HEK293 (cell line): ENCODE data around the gene DNAH1.

Source experiments
- CTCF ChIA-PET: fragments of 350-600 bp; formaldehyde crosslinking; extraction: SDS; loops from one replicate; lab custom pipeline; 2021; ENCODE audit warnings: antibody characterized with exemption; lab: Yijun Ruan, JAX
- POLR2A ChIA-PET: fragments of 300-600 bp; formaldehyde crosslinking; extraction: SDS; loops from one replicate; lab custom pipeline; 2020; ENCODE audit warnings: antibody characterized with exemption, inconsistent platforms; lab: Yijun Ruan, JAX
- H3K27ac ChIP-seq: fragments of 200-500 bp; sonication (Bioruptor generic); 2 replicates; pipeline ENCODE4 v1.5.1; 2014; ENCODE audit warnings: low read depth, low read length, control low read depth, inconsistent platforms; ENCODE audit errors: extremely low read depth
- H3K36me3 ChIP-seq, 2 experiments: fragments of 200-500 bp in 1 of 2; sonication (Bioruptor generic) in 1 of 2; 1 replicate in 1 of 2; 2 replicates in 1 of 2; pipeline ENCODE4 v1.5.1; 2014 to 2017; ENCODE audit warnings: inconsistent platforms in 2 of 2, low read length in 2 of 2; ENCODE audit not compliant: control insufficient read depth in 2 of 2, insufficient read depth in 1 of 2
- H3K4me1 ChIP-seq: fragments of 200-500 bp; sonication (Bioruptor generic); 2 replicates; pipeline ENCODE4 v1.5.1; 2014; ENCODE audit warnings: mild to moderate bottlenecking, low read length, inconsistent platforms; ENCODE audit not compliant: control insufficient read depth, insufficient read depth
- H3K4me3 ChIP-seq: 2 replicates; pipeline ENCODE4 v1.5.1; 2011; ENCODE audit warnings: low read depth, mild to moderate bottlenecking, control low read depth, low read length, moderate library complexity
- H3K9me3 ChIP-seq: fragments of 200-500 bp; sonication (Bioruptor generic); 2 replicates; pipeline ENCODE4 v1.5.1; 2014; ENCODE audit warnings: low read depth, low read length, inconsistent platforms; ENCODE audit not compliant: control insufficient read depth, insufficient read depth
- EGR2 ChIP-seq: fragments of 450-650 bp; formaldehyde crosslinking; IDR thresholded peaks from 2 replicates; pipeline ENCODE4 v1.5.1; 2016; ENCODE audit warnings: low read depth, missing biosample characterization, missing genetic modification characterization
- GLIS2 ChIP-seq: fragments of 450-650 bp; formaldehyde crosslinking; IDR thresholded peaks from 2 replicates; pipeline ENCODE4 v1.5.1; 2016; ENCODE audit warnings: missing biosample characterization, missing genetic modification characterization
- KLF8 ChIP-seq: fragments of 450-650 bp; formaldehyde crosslinking; IDR thresholded peaks from 2 replicates; pipeline ENCODE4 v1.5.1; 2016; ENCODE audit warnings: missing biosample characterization, missing genetic modification characterization
- TCF7L2 ChIP-seq: IDR thresholded peaks from 2 replicates; pipeline ENCODE4 v1.6.1; 2011; ENCODE audit warnings: low read depth, mild to moderate bottlenecking, inconsistent platforms, low read length, moderate library complexity, borderline replicate concordance
- YY2 ChIP-seq: fragments of 450-650 bp; formaldehyde crosslinking; IDR thresholded peaks from 2 replicates; pipeline ENCODE4 v1.5.1; 2016; ENCODE audit warnings: missing biosample characterization, missing genetic modification characterization
- ZNF138 ChIP-seq: fragments of 450-650 bp; formaldehyde crosslinking; IDR thresholded peaks from 2 replicates; pipeline ENCODE4 v1.5.1; 2016; ENCODE audit warnings: missing biosample characterization, missing genetic modification characterization, borderline replicate concordance
- ZNF169 ChIP-seq: fragments of 450-650 bp; formaldehyde crosslinking; IDR thresholded peaks from 2 replicates; pipeline ENCODE4 v1.5.1; 2016; ENCODE audit warnings: missing biosample characterization, missing genetic modification characterization
- ZNF24 ChIP-seq: fragments of 450-650 bp; formaldehyde crosslinking; IDR thresholded peaks from 2 replicates; pipeline ENCODE4 v1.5.1; 2016; ENCODE audit warnings: missing biosample characterization, missing genetic modification characterization
- ZNF248 ChIP-seq: fragments of 450-650 bp; formaldehyde crosslinking; IDR thresholded peaks from 2 replicates; pipeline ENCODE4 v1.5.1; 2017; ENCODE audit warnings: missing biosample characterization, missing genetic modification characterization
- ZNF433 ChIP-seq: fragments of 450-650 bp; formaldehyde crosslinking; IDR thresholded peaks from 2 replicates; pipeline ENCODE4 v1.5.1; 2016; ENCODE audit warnings: missing biosample characterization, missing genetic modification characterization, low read depth
- ZNF530 ChIP-seq: fragments of 450-650 bp; formaldehyde crosslinking; IDR thresholded peaks from 2 replicates; pipeline ENCODE4 v1.5.1; 2016; ENCODE audit warnings: low read depth, missing biosample characterization, missing genetic modification characterization
- ZNF561 ChIP-seq: fragments of 450-650 bp; IDR thresholded peaks from 2 replicates; pipeline ENCODE4 v1.5.1; 2018; ENCODE audit warnings: missing biosample characterization, missing genetic modification characterization, borderline replicate concordance
- ZNF585B ChIP-seq: fragments of 450-650 bp; formaldehyde crosslinking; IDR thresholded peaks from 2 replicates; pipeline ENCODE4 v1.5.1; 2016; ENCODE audit warnings: missing biosample characterization, missing genetic modification characterization
- ZNF621 ChIP-seq: fragments of 450-650 bp; formaldehyde crosslinking; IDR thresholded peaks from 2 replicates; pipeline ENCODE4 v1.5.1; 2017; ENCODE audit warnings: missing biosample characterization, missing genetic modification characterization
- ZNF777 ChIP-seq: fragments of 450-650 bp; formaldehyde crosslinking; IDR thresholded peaks from 2 replicates; pipeline ENCODE4 v1.5.1; 2017; ENCODE audit warnings: missing biosample characterization, missing genetic modification characterization, borderline replicate concordance
- ZNF830 ChIP-seq: fragments of 450-650 bp; IDR thresholded peaks from 2 replicates; pipeline ENCODE4 v1.5.0; 2018; ENCODE audit warnings: missing biosample characterization, missing genetic modification characterization, low read depth, mild to moderate bottlenecking, moderate library complexity
- TF ChIP-seq, protein P1 (sequence below): fragments of 450-650 bp; formaldehyde crosslinking; IDR thresholded peaks from 2 replicates; pipeline ENCODE4 v1.5.1; 2017; ENCODE audit warnings: missing biosample characterization, missing genetic modification characterization

The DNAH1 gene

DNA sequence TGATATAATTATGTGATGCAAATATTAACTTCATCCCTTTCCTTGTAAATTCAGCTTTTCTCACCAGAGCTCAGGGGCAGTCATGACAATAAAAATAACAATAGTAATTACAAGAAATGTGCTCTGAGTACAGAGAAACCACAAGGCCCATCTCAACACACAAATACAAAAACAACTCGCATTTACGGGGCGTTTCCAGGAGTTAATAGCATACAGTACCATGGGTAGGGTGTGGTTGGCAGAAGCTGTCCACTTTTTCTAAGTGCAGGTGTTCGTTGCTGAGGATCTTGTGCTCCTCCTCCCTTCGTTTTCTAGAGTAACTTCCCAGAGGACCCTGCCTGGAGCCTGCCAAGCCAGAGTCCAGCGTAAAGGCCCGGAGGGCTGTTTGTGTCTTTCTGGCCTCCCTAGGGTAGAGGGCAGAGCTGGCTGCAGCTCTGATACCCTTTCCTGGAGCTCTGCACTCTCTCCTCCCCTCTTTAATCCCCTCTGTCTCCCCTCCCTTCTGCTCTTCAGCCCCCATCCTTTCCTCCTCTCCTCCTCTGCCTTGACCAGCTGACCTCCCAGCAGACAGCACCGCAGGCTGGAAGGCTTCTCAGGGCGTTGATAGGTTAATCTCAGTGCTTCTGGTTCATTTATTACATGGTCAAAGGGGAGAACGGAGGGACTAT lies 117.3 kb downstream of the DNAH1 start:
- Histone ChIP-seq H3K36me3 (no peaks in the 10 kb centered on the region), H3K4me1 (no peaks in the 10 kb centered on the region), H3K4me3 (no peak overlapping the region), H3K9me3 (no peaks in the 10 kb centered on the region), H3K27ac (no peak overlapping the region)
- TF ChIP-seq TCF7L2 (no peak), ZNF24 (no peak)
- TF ChIP-seq, protein P1, sequence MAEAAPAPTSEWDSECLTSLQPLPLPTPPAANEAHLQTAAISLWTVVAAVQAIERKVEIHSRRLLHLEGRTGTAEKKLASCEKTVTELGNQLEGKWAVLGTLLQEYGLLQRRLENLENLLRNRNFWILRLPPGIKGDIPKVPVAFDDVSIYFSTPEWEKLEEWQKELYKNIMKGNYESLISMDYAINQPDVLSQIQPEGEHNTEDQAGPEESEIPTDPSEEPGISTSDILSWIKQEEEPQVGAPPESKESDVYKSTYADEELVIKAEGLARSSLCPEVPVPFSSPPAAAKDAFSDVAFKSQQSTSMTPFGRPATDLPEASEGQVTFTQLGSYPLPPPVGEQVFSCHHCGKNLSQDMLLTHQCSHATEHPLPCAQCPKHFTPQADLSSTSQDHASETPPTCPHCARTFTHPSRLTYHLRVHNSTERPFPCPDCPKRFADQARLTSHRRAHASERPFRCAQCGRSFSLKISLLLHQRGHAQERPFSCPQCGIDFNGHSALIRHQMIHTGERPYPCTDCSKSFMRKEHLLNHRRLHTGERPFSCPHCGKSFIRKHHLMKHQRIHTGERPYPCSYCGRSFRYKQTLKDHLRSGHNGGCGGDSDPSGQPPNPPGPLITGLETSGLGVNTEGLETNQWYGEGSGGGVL, result 0 out of 2 replicates have a peak, but pooled peaks have one; percentile 40
- ChIA-PET CTCF (interaction anchor here (0.9 to 7.4 kb wide), 3 partner anchors 14 to 280 kb away, joined by 3 to 59 read pairs (median 5); partner anchors contain the start of gene SEMA3G), POLR2A (no interaction called here)

DNA sequence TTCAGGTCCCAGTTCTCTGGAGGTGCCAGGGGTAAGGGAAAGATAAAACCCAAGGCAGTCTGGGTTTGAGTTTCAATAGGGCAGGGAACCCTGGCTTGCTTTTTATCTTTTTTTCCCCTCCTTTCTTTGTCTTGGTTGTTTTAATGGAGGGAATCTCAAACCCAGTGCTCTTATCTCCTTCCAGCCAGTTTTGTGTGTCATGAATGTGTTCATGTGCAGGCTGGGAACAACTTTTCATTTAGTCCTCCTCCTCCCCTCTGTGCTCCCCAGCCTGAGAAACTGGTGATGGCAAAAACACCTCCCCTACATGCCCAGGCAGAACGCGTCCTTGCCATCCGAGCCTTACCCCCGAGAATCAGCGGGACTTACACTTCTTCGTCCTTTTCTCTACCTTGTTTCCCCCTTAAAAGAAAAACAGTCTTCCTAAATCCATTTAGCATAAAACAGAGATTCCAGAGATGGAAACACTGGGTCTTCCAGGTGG lies 117.9 kb downstream of the DNAH1 start:
- no peak for TF ChIP-seq GLIS2 (tag by site-specific recombination)
- no peak for TF ChIP-seq ZNF621 (tag by site-specific recombination)
- peak; percentile 52; the same call in 1 of the 2 replicates for TF ChIP-seq ZNF585B
- CTCF ChIA-PET, result interaction anchor here (0.6 to 7.4 kb wide), 3 partner anchors 13 to 281 kb away, joined by 3 to 59 read pairs (median 3); partner anchors contain the start of gene SEMA3G
- no peak overlapping the region for H3K27ac ChIP-seq
- no peaks in the 10 kb centered on the region for H3K9me3 ChIP-seq
- POLR2A ChIA-PET, result no interaction called here
- H3K4me3 ChIP-seq, result no peak overlapping the region
- H3K4me1 ChIP-seq, result no peaks in the 10 kb centered on the region
- no peaks in the 10 kb centered on the region for H3K36me3 ChIP-seq

DNA sequence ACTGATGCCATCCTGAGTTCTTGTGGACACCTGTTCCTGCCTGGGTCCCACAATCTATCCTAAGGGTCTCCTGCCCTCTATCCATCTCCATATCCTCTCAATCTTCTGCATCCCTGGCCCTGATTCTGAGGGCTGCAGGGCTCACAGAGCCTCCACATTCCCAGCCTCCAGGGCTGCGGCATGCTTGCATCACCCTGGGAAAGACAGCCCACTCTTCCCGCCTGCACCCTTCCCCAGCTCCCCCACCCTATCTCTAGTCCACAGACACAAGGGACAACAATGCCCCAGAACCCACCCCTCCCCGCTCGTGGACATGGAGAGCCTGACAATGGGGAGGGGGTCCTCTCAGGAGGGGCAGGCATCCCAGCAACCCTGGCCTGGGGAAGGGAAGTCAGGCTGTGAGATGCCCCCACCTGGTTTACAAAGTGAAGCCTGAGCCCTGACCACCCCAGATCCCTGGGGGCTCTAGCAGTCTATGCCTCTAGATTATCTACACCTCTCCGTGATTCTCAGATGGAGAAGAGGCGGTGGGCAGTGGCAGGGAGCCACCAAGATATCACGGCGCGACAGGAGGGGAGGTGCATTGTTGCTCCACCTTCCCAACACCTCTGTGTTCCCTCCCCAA lies 118.5 kb downstream of the DNAH1 start:
- no peaks in the 10 kb centered on the region for H3K36me3 ChIP-seq
- H3K27ac ChIP-seq, result no peak overlapping the region
- H3K4me3 ChIP-seq, result no peak overlapping the region
- POLR2A ChIA-PET, result no interaction called here
- TF ChIP-seq EGR2 (0 out of 2 replicates have a peak, but pooled peaks have one; percentile 15), ZNF138 (tag by site-specific recombination) (no peak), ZNF561 (no peak), ZNF248 (tag by site-specific recombination) (no peak)
- TF ChIP-seq, all 188 proteins: peak for 1
- no peaks in the 10 kb centered on the region for H3K9me3 ChIP-seq
- CTCF ChIA-PET, result interaction anchor here (0.6 to 7.4 kb wide), 3 partner anchors 13 to 282 kb away, joined by 3 to 59 read pairs (median 3); partner anchors contain the start of gene SEMA3G
- H3K4me1 ChIP-seq, result no peaks in the 10 kb centered on the region

DNA sequence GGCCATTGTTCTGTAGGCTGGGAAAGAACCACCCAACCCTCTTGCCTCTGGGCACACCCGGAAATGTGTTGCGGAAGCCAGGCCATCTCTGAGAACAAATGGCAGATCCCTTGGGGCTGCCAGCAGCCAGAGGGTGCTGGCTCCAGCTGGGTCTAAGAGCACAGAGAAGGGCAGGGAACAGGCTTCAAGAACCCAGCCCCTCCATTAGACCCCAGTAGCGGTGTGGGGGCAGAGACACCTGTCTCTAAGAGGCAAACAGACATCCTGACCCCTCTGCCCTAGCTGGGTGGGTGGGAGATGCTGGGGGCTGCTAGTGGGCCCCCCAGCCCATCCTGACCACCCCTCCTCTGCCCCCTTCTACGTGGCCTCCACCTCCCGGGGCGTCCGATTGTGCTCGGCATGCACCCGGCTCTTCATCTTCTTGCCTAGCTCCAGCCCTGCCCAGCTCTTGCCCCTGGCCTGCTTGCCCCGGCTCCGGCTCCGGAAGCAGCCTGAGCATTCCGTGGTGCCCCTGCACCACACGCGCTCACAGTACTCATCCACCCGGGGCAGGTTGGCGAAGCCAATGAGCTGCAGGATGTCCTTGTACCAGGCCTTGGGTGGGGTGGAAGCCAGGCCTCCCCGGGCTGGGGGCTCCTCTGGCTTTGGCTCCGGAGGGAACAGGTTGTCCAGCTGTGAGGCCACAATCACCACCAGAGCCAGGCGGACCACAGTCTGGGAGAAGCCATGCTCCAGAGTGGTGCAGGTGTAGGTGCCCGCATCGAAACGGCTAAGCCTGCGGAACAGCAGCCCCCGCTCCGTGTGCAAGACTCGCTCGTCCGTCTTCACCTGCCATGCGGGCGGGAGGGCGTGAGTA lies 119.4 kb downstream of the DNAH1 start:
- CTCF ChIA-PET, result interaction anchor here (0.7 to 7.4 kb wide), 2 partner anchors 10 to 12 kb away, joined by 3 to 59 read pairs; partner anchors contain the start of gene SEMA3G
- POLR2A ChIA-PET, result no interaction called here
- TF ChIP-seq ZNF433 (tag by site-specific recombination) (no peak), KLF8 (tag by site-specific recombination) (no peak), ZNF830 (tag by site-specific recombination) (no peak), ZNF169 (tag by site-specific recombination) (no peak), ZNF530 (no peak), YY2 (tag by site-specific recombination) (no peak), ZNF777 (tag by site-specific recombination) (no peak)
- TF ChIP-seq, all 188 proteins: peak for 0
- no peak overlapping the region for H3K27ac ChIP-seq
- H3K4me1 ChIP-seq, result no peaks in the 10 kb centered on the region
- H3K36me3 ChIP-seq, result no peaks in the 10 kb centered on the region
- no peak overlapping the region for H3K4me3 ChIP-seq
- no peaks in the 10 kb centered on the region for H3K9me3 ChIP-seq
